Adrenal gland (tissue), 12 donors: Measurements from ENCODE around the gene SF3A1. TPM values are rescaled to one million over a fixed set of nuclear protein-coding genes. Genes with fewer than 3 reads are reported as not detected.
A peak's percentile ranks its signal among the peaks of the same experiment; 100 is the strongest.

Experiments
- DNase-seq, 7 donors: peaks; one replicate each; pipeline ENCODE4 v3.0.0-alpha.2; 2019 to 2020
- H3K27ac ChIP-seq, 5 donors: fragments of 200-600 bp; sonication (generic) in 4 of 5; 1 replicate in 3 of 5; 2 replicates in 2 of 5; pipeline versions ENCODE4 v1.5.1 to v1.8.0; 2016 to 2020; ENCODE audit warnings: mild to moderate bottlenecking in 1 of 5
- H3K27me3 ChIP-seq: fragments of 200-600 bp; 2 replicates; pipeline ENCODE4 v1.8.0; 2021
- H3K36me3 ChIP-seq, 2 donors: fragments of 200-600 bp; replicated peaks in 1 of 2; 1 replicate in 1 of 2; 2 replicates in 1 of 2; pipeline versions ENCODE4 v1.5.1 to v1.8.0; 2018 to 2022
- H3K4me1 ChIP-seq, 2 donors: fragments of 200-600 bp; replicated peaks in 1 of 2; 1 replicate in 1 of 2; 2 replicates in 1 of 2; pipeline versions ENCODE4 v1.5.1 to v1.8.0; 2018 to 2021
- H3K4me3 ChIP-seq, 4 donors: fragments of 200-600 bp; sonication (generic) in 3 of 4; one replicate each; pipeline ENCODE4 v1.5.1; 2016 to 2018
- H3K9me3 ChIP-seq, 3 donors: fragments of 200-600 bp; sonication (generic) in 1 of 3; replicated peaks in 1 of 3; 1 replicate in 2 of 3; 2 replicates in 1 of 3; pipeline versions ENCODE4 v1.5.1 to v1.8.0; 2016 to 2021
- CTCF ChIP-seq, 6 experiments: fragments of 450-650 bp in 4 of 6; fragments of 200-600 bp in 2 of 6; sonication (generic) in 1 of 6; IDR thresholded peaks; 1 replicate in 5 of 6; 2 replicates in 1 of 6; pipeline versions ENCODE4 v1.5.1 to v1.8.0; 2016 to 2021; ENCODE audit warnings: antibody characterized with exemption in 6 of 6, mild to moderate bottlenecking in 2 of 6, moderate library complexity in 1 of 6
- POLR2A ChIP-seq, 2 donors: fragments of 450-650 bp; IDR thresholded peaks; one replicate each; pipeline ENCODE4 v1.6.1; 2017; ENCODE audit warnings: antibody characterized with exemption in 2 of 2, mild to moderate bottlenecking in 2 of 2, moderate library complexity in 1 of 2
- WGBS, 4 donors: extraction: QIAGEN DNeasy Blood & Tissue Kit in 2 of 4; methylation state at CpG; one replicate each; pipeline versions ENCODE4 v1.1.5 to v1.1.7; 2013 to 2017; 5-methylcytosine and 5-hydroxymethylcytosine counted together
- intact Hi-C, 2 donors: fragments of 100-400 bp; cut with DNase I; formaldehyde crosslinking; loops; one replicate each; pipeline versions ENCODE4 v1.14.1 to v1.15.0; 2022 to 2023
- polyA plus RNA-seq, 3 donors: library from polyadenylated mRNA; stranded (reverse); fragments of 200-250 nt in 2 of 3; fragments of 350-450 nt in 1 of 3; fragmentation: Illumina TruSeq in 1 of 3; extraction: RNeasy Lipid Tissue Mini Kit (QIAGEN cat#74804) in 1 of 3; gene quantifications; one replicate each; pipeline ENCODE4 v1.2.3, GENCODE V29; 2013 to 2014
- total RNA-seq, 9 donors: library from RNA; depleted of rRNA in 4 of 9; stranded (reverse); fragments of >200 nt in 4 of 9; fragments of 120-200 nt in 1 of 9; fragmentation: NEBNext Ultra II Directional in 1 of 9; extraction: Animal tissue kit (Norgen Biotek cat#: 25700) in 1 of 9; gene quantifications; one replicate each; pipeline versions ENCODE4 v1.1.0 to v1.2.4, GENCODE V29; 2013 to 2023
- donor health status: healthy with polysubstance abuse.
- donor health status: Bipolar disorder and iron deficiency.
- donor health status: DM: yes; HTN: yes; CAD: no.
- donor health status: DM: no; HTN: no; CAD: no.
- donor health status: DM: no; HTN: no; CAD: no.
- donor health status: DM: yes; HTN: yes; CAD: no.

SF3A1 gene
- total and polyA plus RNA-seq, 12 donors, result 15.7 to 212 (median 107) TPM

GRCh38 chr22:30358541-30358940 lies 1.8 kb upstream of the SF3A1 start:
- H3K4me3 ChIP-seq, result no peak overlapping the region
- 88 to 94% (median 93%) methylated on average over 6 of the region's 6 CpGs for WGBS, 4 donors
- H3K9me3 ChIP-seq, result no peaks in the 10 kb centered on the region
- DNase-seq, result no peak
- H3K27me3 ChIP-seq, result no peaks in the 10 kb centered on the region
- no peaks in the 10 kb centered on the region for H3K36me3 ChIP-seq
- no peak overlapping the region for H3K27ac ChIP-seq
- TF ChIP-seq CTCF (IDR thresholded peaks at IDR 0.05) (no peak), POLR2A (IDR thresholded peaks at IDR 0.05) (no peak)
- H3K4me1 ChIP-seq, result peaks cover 24 to 34% of the 10 kb centered on the region in 2 donors
- intact Hi-C loops, result no loop called here

- H3K27ac ChIP-seq, result no peak overlapping the region
- intact Hi-C loops, result no loop called here
- WGBS, 4 donors, result 57 to 63% (median 60%) methylated on average over 22 of the region's 22 CpGs
These were observed 1.0 kb upstream of the SF3A1 start for GRCh38 chr22:30357650-30358215.

GRCh38 chr22:30357236-30357570 lies 509 bp upstream of the SF3A1 start:
- intact Hi-C loops, result no loop called here
- peak overlapping the region; percentile 18 to 98 (median 58) for H3K4me3 ChIP-seq
- H3K4me1 ChIP-seq, result peaks cover 24 to 35% of the 10 kb centered on the region in 2 donors
- H3K27ac ChIP-seq, result peak overlapping the region in 3 of 5 donors; percentile 98 to 99 (median 99)
- 2 to 5% (median 3%) methylated on average over 9 of the region's 9 CpGs for WGBS, 4 donors
- no peak for TF ChIP-seq POLR2A (IDR thresholded peaks at IDR 0.05)
- no peak for TF ChIP-seq CTCF (IDR thresholded peaks at IDR 0.05)
- DNase-seq, result no peak
- no peaks in the 10 kb centered on the region for H3K9me3 ChIP-seq
- peaks cover 0 to 9% of the 10 kb centered on the region in 2 donors for H3K36me3 ChIP-seq
- no peaks in the 10 kb centered on the region for H3K27me3 ChIP-seq

More at GRCh38 chr22:30357650-30358215, 1.0 kb upstream of the SF3A1 start:
- Histone ChIP-seq H3K36me3 (peaks cover 0 to 4% of the 10 kb centered on the region in 2 donors), H3K4me1 (peaks cover 24 to 35% of the 10 kb centered on the region in 2 donors), H3K9me3 (no peaks in the 10 kb centered on the region), H3K4me3 (peak overlapping the region in 1 of 4 donors; percentile 98), H3K27me3 (no peaks in the 10 kb centered on the region)
- no peak for TF ChIP-seq CTCF (IDR thresholded peaks at IDR 0.05)
- TF ChIP-seq POLR2A (IDR thresholded peaks at IDR 0.05), result no peak
- no peak for DNase-seq

GRCh38 chr22:30354644-30355043 lies 2.0 kb downstream of the SF3A1 start:
- peak in 5 of 7 donors; percentile 40 to 60 (median 51) for DNase-seq
- Histone ChIP-seq H3K9me3 (no peaks in the 10 kb centered on the region), H3K27ac (no peak overlapping the region), H3K36me3 (peaks cover 0 to 29% of the 10 kb centered on the region in 2 donors), H3K4me1 (peaks cover 24 to 48% of the 10 kb centered on the region in 2 donors), H3K4me3 (no peak overlapping the region), H3K27me3 (no peaks in the 10 kb centered on the region)
- intact Hi-C loops, result no loop called here
- WGBS, 4 donors, result 40 to 46% (median 44%) methylated on average over 5 of the region's 5 CpGs
- TF ChIP-seq POLR2A (IDR thresholded peaks at IDR 0.05) (no peak), CTCF (IDR thresholded peaks at IDR 0.05) (no peak)
